Neural cell (in vitro differentiated cells): ENCODE data around the gene SLC30A9. TPM values are rescaled to one million over a fixed set of nuclear protein-coding genes. Genes with fewer than 3 reads are reported as not detected.

Experiments
- H2AFZ ChIP-seq: fragments of 200-600, 300-800 bp; sonication (generic), shearing (Covaris generic); 2 replicates; pipeline ENCODE4 v1.6.0; 2014; ENCODE audit warnings: low read depth, mild to moderate bottlenecking, antibody characterized with exemption, low read length, moderate library complexity
- H3F3A ChIP-seq: fragments of 200-600 bp; shearing (Covaris generic); 2 replicates; pipeline ENCODE4 v1.6.1; 2016; ENCODE audit warnings: mild to moderate bottlenecking, moderate library complexity, mixed read lengths, antibody characterized with exemption, low read length; ENCODE audit not compliant: insufficient read depth, poor library complexity, severe bottlenecking
- H3K27ac ChIP-seq: fragments of 200-600, 300-800 bp; sonication (generic), shearing (Covaris generic); 2 replicates; pipeline ENCODE4 v1.5.1; 2014; ENCODE audit warnings: mild to moderate bottlenecking, low read length, moderate library complexity
- H3K27me3 ChIP-seq: fragments of 300-800, 200-600 bp; sonication (generic), shearing (Covaris generic); 2 replicates; pipeline ENCODE4 v1.6.0; 2014; ENCODE audit warnings: mild to moderate bottlenecking, low read depth, low read length, moderate library complexity; ENCODE audit not compliant: insufficient read depth
- H3K36me3 ChIP-seq: fragments of 300-800, 200-600 bp; sonication (generic), shearing (Covaris generic); 2 replicates; pipeline ENCODE4 v1.5.1; 2014; ENCODE audit warnings: mild to moderate bottlenecking, antibody characterized with exemption, low read length, moderate library complexity; ENCODE audit not compliant: insufficient read depth
- H3K4me2 ChIP-seq: fragments of 300-800, 200-600 bp; sonication (generic), shearing (Covaris generic); 2 replicates; pipeline ENCODE4 v1.6.0; 2014; ENCODE audit warnings: mild to moderate bottlenecking, low read length
- H3K4me3 ChIP-seq: fragments of 300-800, 200-600 bp; sonication (generic), shearing (Covaris generic); 2 replicates; pipeline ENCODE4 v1.5.1; 2014; ENCODE audit warnings: mild to moderate bottlenecking, low read length, moderate library complexity
- H3K79me2 ChIP-seq: fragments of 200-600 bp; shearing (Covaris generic); replicated peaks from 2 replicates; pipeline ENCODE4 v1.6.0; 2014; ENCODE audit warnings: mild to moderate bottlenecking, low read length, moderate library complexity; ENCODE audit not compliant: insufficient read depth
- H3K9ac ChIP-seq: fragments of 300-800, 200-600 bp; sonication (generic), shearing (Covaris generic); 2 replicates; pipeline ENCODE4 v1.6.1; 2016; ENCODE audit warnings: mild to moderate bottlenecking, low read length, mixed read lengths
- H3K9me2 ChIP-seq: fragments of 200-600 bp; shearing (Covaris generic); 2 replicates; pipeline ENCODE4 v1.6.1; 2016; ENCODE audit warnings: mild to moderate bottlenecking, low read length, mixed read lengths; ENCODE audit not compliant: insufficient read depth
- H3K9me3 ChIP-seq: fragments of 200-600, 300-800 bp; sonication (generic), shearing (Covaris generic); 2 replicates; pipeline ENCODE4 v1.6.1; 2016; ENCODE audit warnings: mild to moderate bottlenecking, mixed run types, low read length, moderate library complexity, mixed read lengths
- H4K20me1 ChIP-seq: fragments of 200-600 bp; shearing (Covaris generic); 2 replicates; pipeline ENCODE4 v1.6.1; 2016; ENCODE audit warnings: mild to moderate bottlenecking, mixed run types; ENCODE audit not compliant: insufficient read depth
- EP300 ChIP-seq: fragments of 450-650 bp; conservative IDR thresholded peaks from 2 replicates; pipeline ENCODE4 v1.6.1; 2014; ENCODE audit warnings: antibody characterized with exemption, mild to moderate bottlenecking, moderate library complexity; ENCODE audit not compliant: poor library complexity, severe bottlenecking
- EZH2 ChIP-seq: fragments of 200-600, 300-800 bp; shearing (Covaris generic), sonication (generic); IDR thresholded peaks from 2 replicates; pipeline ENCODE4 v1.6.1; 2014; ENCODE audit warnings: antibody characterized with exemption, low read length, borderline replicate concordance, mild to moderate bottlenecking; ENCODE audit not compliant: insufficient read depth, poor library complexity, severe bottlenecking
- MXI1 ChIP-seq: fragments of 450-650 bp; conservative IDR thresholded peaks from 2 replicates; pipeline ENCODE4 v1.6.1; 2014; ENCODE audit warnings: antibody characterized with exemption, mild to moderate bottlenecking; ENCODE audit not compliant: poor library complexity, severe bottlenecking
- POLR2AphosphoS5 ChIP-seq: IDR thresholded peaks from 2 replicates; pipeline ENCODE4 v1.6.1; 2012
- RAD21 ChIP-seq: fragments of 450-650 bp; conservative IDR thresholded peaks from 2 replicates; pipeline ENCODE4 v1.6.1; 2014; ENCODE audit warnings: antibody characterized with exemption, mild to moderate bottlenecking, moderate library complexity
- SMC3 ChIP-seq: fragments of 450-650 bp; conservative IDR thresholded peaks from 2 replicates; pipeline ENCODE4 v1.6.1; 2014; ENCODE audit warnings: antibody characterized with exemption, mild to moderate bottlenecking, moderate library complexity; ENCODE audit not compliant: poor library complexity
- TAF1 ChIP-seq: IDR thresholded peaks from 2 replicates; pipeline ENCODE4 v1.6.1; 2012; ENCODE audit warnings: low read depth
- polyA plus RNA-seq: library from polyadenylated mRNA; depleted of rRNA; stranded (reverse); fragments of >200 nt; gene quantifications from 2 replicates; pipeline ENCODE4 v1.2.3, GENCODE V29; 2014
- TF ChIP-seq, protein P1 (sequence below): fragments of 450-650 bp; IDR thresholded peaks from 2 replicates; pipeline ENCODE4 v1.5.1; 2014; ENCODE audit warnings: antibody characterized with exemption, mild to moderate bottlenecking, moderate library complexity; ENCODE audit not compliant: poor library complexity, severe bottlenecking
- TF ChIP-seq, protein P2 (sequence below): IDR thresholded peaks from 2 replicates; pipeline ENCODE4 v1.6.1; 2012; ENCODE audit warnings: borderline replicate concordance

The SLC30A9 gene
- polyA plus RNA-seq, 1 donor from 2014 or later: 109 TPM

DNA sequence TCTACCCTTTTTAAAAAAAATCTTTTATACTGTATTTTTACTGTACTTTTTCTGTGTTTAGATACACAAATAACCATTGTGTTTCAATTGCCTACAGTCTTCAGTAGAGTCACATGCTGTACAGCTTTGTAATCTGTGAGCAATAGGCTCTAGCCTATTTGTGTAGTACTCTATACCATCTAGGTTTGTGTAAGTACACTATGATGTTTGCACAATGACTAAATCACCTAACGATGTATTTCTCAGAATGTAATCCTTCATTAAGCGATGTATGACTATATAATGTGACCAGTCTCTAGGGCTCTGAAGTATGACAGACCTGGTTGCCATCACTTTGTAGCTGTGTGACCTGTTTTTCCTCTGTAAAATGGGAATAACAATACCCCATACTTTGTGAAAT lies 22.9 kb upstream of the SLC30A9 start:
- Histone ChIP-seq H4K20me1 (no peaks in the 10 kb centered on the region), H3K4me2 (no peak overlapping the region), H3K9me2 (no peaks in the 10 kb centered on the region), H3K27me3 (no peaks in the 10 kb centered on the region), H3F3A (no peaks in the 10 kb centered on the region), H2AFZ (no peak overlapping the region), H3K4me3 (no peak overlapping the region), H3K79me2 (no peaks in the 10 kb centered on the region), H3K27ac (no peak overlapping the region), H3K9me3 (peaks cover 6% of the 10 kb centered on the region), H3K36me3 (no peaks in the 10 kb centered on the region), H3K9ac (no peak overlapping the region)
- TF ChIP-seq EZH2 (no peak), RAD21 (no peak), TAF1 (no peak), EP300 (no peak), SMC3 (no peak), MXI1 (no peak), POLR2AphosphoS5 (no peak)
- TF ChIP-seq, protein P1, sequence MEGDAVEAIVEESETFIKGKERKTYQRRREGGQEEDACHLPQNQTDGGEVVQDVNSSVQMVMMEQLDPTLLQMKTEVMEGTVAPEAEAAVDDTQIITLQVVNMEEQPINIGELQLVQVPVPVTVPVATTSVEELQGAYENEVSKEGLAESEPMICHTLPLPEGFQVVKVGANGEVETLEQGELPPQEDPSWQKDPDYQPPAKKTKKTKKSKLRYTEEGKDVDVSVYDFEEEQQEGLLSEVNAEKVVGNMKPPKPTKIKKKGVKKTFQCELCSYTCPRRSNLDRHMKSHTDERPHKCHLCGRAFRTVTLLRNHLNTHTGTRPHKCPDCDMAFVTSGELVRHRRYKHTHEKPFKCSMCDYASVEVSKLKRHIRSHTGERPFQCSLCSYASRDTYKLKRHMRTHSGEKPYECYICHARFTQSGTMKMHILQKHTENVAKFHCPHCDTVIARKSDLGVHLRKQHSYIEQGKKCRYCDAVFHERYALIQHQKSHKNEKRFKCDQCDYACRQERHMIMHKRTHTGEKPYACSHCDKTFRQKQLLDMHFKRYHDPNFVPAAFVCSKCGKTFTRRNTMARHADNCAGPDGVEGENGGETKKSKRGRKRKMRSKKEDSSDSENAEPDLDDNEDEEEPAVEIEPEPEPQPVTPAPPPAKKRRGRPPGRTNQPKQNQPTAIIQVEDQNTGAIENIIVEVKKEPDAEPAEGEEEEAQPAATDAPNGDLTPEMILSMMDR: no peak
- TF ChIP-seq, protein P2, sequence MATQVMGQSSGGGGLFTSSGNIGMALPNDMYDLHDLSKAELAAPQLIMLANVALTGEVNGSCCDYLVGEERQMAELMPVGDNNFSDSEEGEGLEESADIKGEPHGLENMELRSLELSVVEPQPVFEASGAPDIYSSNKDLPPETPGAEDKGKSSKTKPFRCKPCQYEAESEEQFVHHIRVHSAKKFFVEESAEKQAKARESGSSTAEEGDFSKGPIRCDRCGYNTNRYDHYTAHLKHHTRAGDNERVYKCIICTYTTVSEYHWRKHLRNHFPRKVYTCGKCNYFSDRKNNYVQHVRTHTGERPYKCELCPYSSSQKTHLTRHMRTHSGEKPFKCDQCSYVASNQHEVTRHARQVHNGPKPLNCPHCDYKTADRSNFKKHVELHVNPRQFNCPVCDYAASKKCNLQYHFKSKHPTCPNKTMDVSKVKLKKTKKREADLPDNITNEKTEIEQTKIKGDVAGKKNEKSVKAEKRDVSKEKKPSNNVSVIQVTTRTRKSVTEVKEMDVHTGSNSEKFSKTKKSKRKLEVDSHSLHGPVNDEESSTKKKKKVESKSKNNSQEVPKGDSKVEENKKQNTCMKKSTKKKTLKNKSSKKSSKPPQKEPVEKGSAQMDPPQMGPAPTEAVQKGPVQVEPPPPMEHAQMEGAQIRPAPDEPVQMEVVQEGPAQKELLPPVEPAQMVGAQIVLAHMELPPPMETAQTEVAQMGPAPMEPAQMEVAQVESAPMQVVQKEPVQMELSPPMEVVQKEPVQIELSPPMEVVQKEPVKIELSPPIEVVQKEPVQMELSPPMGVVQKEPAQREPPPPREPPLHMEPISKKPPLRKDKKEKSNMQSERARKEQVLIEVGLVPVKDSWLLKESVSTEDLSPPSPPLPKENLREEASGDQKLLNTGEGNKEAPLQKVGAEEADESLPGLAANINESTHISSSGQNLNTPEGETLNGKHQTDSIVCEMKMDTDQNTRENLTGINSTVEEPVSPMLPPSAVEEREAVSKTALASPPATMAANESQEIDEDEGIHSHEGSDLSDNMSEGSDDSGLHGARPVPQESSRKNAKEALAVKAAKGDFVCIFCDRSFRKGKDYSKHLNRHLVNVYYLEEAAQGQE: no peak

DNA sequence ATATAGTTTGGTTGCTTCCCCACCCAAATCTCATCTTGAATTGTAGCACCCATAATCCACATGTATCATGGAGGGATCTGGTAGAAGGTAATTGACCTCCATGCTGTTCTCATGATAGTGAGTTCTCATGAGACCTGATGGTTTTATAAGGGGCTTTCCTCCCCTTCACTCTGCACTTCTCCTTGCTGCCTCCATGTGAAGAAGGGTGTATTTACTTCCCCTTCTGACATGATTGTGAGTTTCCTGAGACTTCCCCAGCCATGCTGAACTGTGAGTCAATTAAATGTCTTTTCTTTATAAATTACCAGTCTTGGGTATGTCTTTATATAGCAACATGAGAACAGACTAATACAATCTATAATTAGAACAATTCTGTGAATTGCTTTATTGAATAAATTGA lies 20.7 kb upstream of the SLC30A9 start:
- no peak overlapping the region for H3K4me2 ChIP-seq
- no peaks in the 10 kb centered on the region for H3K79me2 ChIP-seq
- no peak overlapping the region for H3K4me3 ChIP-seq
- no peak overlapping the region for H3K27ac ChIP-seq
- no peak overlapping the region for H2AFZ ChIP-seq
- no peaks in the 10 kb centered on the region for H3K9me2 ChIP-seq
- H3K9ac ChIP-seq: no peak overlapping the region
- no peaks in the 10 kb centered on the region for H3F3A ChIP-seq
- H3K9me3 ChIP-seq: peaks cover 6% of the 10 kb centered on the region
- TF ChIP-seq RAD21: no peak
- TF ChIP-seq, protein P2: no peak
- TF ChIP-seq MXI1: no peak
- TF ChIP-seq, protein P1: no peak
- TF ChIP-seq EZH2: no peak
- no peak for TF ChIP-seq TAF1
- no peak for TF ChIP-seq EP300
- no peak for TF ChIP-seq POLR2AphosphoS5
- no peak for TF ChIP-seq SMC3
- H3K36me3 ChIP-seq: no peaks in the 10 kb centered on the region
- no peaks in the 10 kb centered on the region for H3K27me3 ChIP-seq
- no peaks in the 10 kb centered on the region for H4K20me1 ChIP-seq
